ENCODE data around the gene SNED1. TPM values are rescaled to one million over a fixed set of nuclear protein-coding genes. Genes with fewer than 3 reads are reported as not detected.

Gene SNED1
- total and polyA plus RNA-seq, 9 of the 15 experiments (the other 6 are each of a cell fraction or from before 2014, with no cell fraction given): 0.03 to 0.07 (median 0.05) TPM; not detected in 5

GRCh38 chr2:241140445-241140840, 142.0 kb downstream of the SNED1 start:
- Histone ChIP-seq H3K79me2 (ENCODE audit: control insufficient read depth, insufficient read depth, low read length) (no peaks in the 10 kb centered on the region), H4K20me1 (replicated peaks; ENCODE audit: control insufficient read depth, insufficient read depth, low read length) (no peaks in the 10 kb centered on the region), H3K27ac (ENCODE audit: extremely low read depth, low read depth, low read length) (no peak overlapping the region), H3K4me2 (ENCODE audit: insufficient read depth, low read length) (no peak overlapping the region), H3K9ac (ENCODE audit: insufficient read depth in 1 of 2, low read depth in 2 of 2, low read length in 2 of 2) (no peak overlapping the region), H3K9me1 (ENCODE audit: control insufficient read depth, insufficient read depth, low read length) (no peaks in the 10 kb centered on the region), H3K27me3 (ENCODE audit: control insufficient read depth in 2 of 2, insufficient read depth in 2 of 2, low read length in 2 of 2) (no peaks in the 10 kb centered on the region), H3K4me3 (no peak overlapping the region), H3K36me3 (ENCODE audit: control insufficient read depth, insufficient read depth, low read length) (peaks cover 30% of the 10 kb centered on the region; the same call in 1 of the 3 replicates), H3K9me3 (replicated peaks; ENCODE audit: control insufficient read depth, insufficient read depth, low read depth, low read length) (no peaks in the 10 kb centered on the region), H2AFZ (ENCODE audit: low read depth, low read length) (no peak overlapping the region), H3K4me1 (replicated peaks in 1 of 2; ENCODE audit: control insufficient read depth in 2 of 2, insufficient read depth in 2 of 2, low read length in 2 of 2) (peaks cover 0 to 6% of the 10 kb centered on the region in 2 experiments; a peak in 1 of 5 replicates)
- intact Hi-C loops (cut with micrococcal nuclease) (no loop called here), in situ Hi-C loops (cut with MboI) (no loop called here)
- DNase-seq (ENCODE audit: extremely low read depth in 1 of 4, low spot score in 3 of 4) (no peak), ATAC-seq (no peak), FAIRE-seq (no peak)
- CTCF ChIA-PET (ENCODE audit: low intra/inter-chr PET ratio): no interaction called here
- TF ChIP-seq ZNF75A (CRISPR knock-in tag; IDR thresholded peaks at IDR 0.05): no peak
- no peak for TF ChIP-seq U2AF2 (optimal IDR thresholded peaks at IDR 0.05; ENCODE audit: low read depth, low read length)
- TF ChIP-seq TBL1XR1 (IDR thresholded peaks at IDR 0.05; ENCODE audit: low read length in 2 of 2): no peak
- TF ChIP-seq HIVEP1 (CRISPR knock-in tag; IDR thresholded peaks at IDR 0.05): no peak
- no peak for TF ChIP-seq NBN (IDR thresholded peaks at IDR 0.05; ENCODE audit: low read depth)
- TF ChIP-seq TAF15 (IDR thresholded peaks at IDR 0.05; ENCODE audit: low read depth, low read length): no peak
- no peak for TF ChIP-seq PTRF (tag; IDR thresholded peaks at IDR 0.05)
- TF ChIP-seq RAD21 (CRISPR knock-in tag; conservative IDR thresholded peaks at IDR 0.05 in 1 of 2, IDR thresholded peaks at IDR 0.05 in 1 of 2): no peak
- TF ChIP-seq GATAD2B (IDR thresholded peaks at IDR 0.05; ENCODE audit: borderline replicate concordance): no peak
- TF ChIP-seq ASH1L (IDR thresholded peaks at IDR 0.05; ENCODE audit: borderline replicate concordance, low read depth, partially characterized antibody): no peak
- no peak for TF ChIP-seq ZNF583 (CRISPR knock-in tag; IDR thresholded peaks at IDR 0.05)
- BruUV-seq (replicated peaks): no TSS peak
- POLR2A ChIA-PET: interaction anchor here (1.1 kb wide), 1 partner anchor 10 kb away, joined by 4 read pairs; the partner anchor contains the start of gene PPP1R7
- WGBS (ENCODE audit: insufficient coverage, low coverage, missing lambda C conversion rate): 94% methylated on average over 10 of the region's 10 CpGs
